ENCODE measurements around the gene MMADHC. TPM values are rescaled to one million over a fixed set of nuclear protein-coding genes. Genes with fewer than 3 reads are reported as not detected.

Gene MMADHC
- total and polyA plus RNA-seq, 9 of the 15 experiments (the other 6 are each of a cell fraction or from before 2014, with no cell fraction given), result 187 to 850 (median 271) TPM

DNA sequence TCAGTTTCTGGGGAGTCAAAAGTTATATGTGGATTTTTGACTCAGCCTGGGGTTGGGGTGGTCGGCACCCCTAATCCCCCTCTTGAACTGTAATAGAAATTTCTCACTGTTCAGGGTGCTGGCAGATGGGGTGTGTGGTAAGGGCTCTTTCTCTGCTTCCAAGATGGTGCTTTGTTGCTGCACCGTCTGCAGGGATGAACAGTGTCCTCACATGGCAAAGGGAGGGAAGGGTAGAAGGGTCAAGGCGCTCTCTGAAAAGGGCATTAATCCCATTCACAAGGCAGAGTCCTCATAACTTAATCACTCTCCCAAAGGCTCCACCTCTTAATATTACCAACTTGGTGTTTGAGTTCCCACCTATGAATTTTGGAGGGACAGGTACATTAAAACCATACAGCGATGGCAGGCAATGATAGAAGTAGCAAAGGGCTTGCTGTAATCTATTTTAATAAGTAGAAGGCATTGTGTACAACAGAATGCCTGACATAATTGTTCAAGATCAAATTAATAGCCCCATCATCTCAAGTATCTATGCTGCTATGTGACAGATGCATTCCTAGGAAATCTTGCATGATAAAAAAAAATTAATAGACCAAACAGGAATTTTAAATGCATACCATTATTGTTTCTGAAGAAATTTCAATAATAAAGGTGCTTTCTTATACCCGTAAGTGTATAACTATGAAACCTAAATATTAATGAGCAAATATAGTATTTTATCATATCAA is 28.1 kb downstream of the MMADHC start:
- H3K27ac ChIP-seq (ENCODE audit: extremely low read depth, low read depth, low read length), result no peak overlapping the region
- H3K4me1 ChIP-seq (replicated peaks in 1 of 2; ENCODE audit: control insufficient read depth in 2 of 2, insufficient read depth in 2 of 2, low read length in 2 of 2), result no peaks in the 10 kb centered on the region
- H2AFZ ChIP-seq (ENCODE audit: low read depth, low read length), result peak overlapping the region; percentile 26; the same call in 1 of the 2 replicates
- peak; percentile 33 for ATAC-seq
- BruUV-seq (replicated peaks), result no TSS peak
- DNase-seq (ENCODE audit: extremely low read depth in 1 of 4, low spot score in 3 of 4), result no peak
- no peaks in the 10 kb centered on the region for H3K9me3 ChIP-seq (replicated peaks; ENCODE audit: control insufficient read depth, insufficient read depth, low read depth, low read length)
- POLR2A ChIA-PET, result no interaction called here
- in situ Hi-C loops (cut with MboI), result loop anchor here (5.0 to 25.0 kb wide), 2 partner anchors 542 to 897 kb away; no protein-coding TSS in a partner anchor
- no peak for FAIRE-seq
- peaks cover 0 to 5% of the 10 kb centered on the region in 2 experiments; a peak in 1 of 5 replicates for H3K27me3 ChIP-seq (ENCODE audit: control insufficient read depth in 2 of 2, insufficient read depth in 2 of 2, low read length in 2 of 2)
- no peaks in the 10 kb centered on the region for H3K36me3 ChIP-seq (ENCODE audit: control insufficient read depth, insufficient read depth, low read length)
- CTCF ChIA-PET (ENCODE audit: low intra/inter-chr PET ratio), result interaction anchor here (0.7 kb wide), 1 partner anchor 835 kb away, joined by 3 read pairs; no protein-coding TSS in a partner anchor
- H3K9me1 ChIP-seq (ENCODE audit: control insufficient read depth, insufficient read depth, low read length), result no peaks in the 10 kb centered on the region
- 1% methylated on average over 5 of the region's 5 CpGs for whole genome bisulfite sequencing (ENCODE audit: insufficient coverage, low coverage, missing lambda C conversion rate)
- H3K4me3 ChIP-seq, result no peak overlapping the region
- no peaks in the 10 kb centered on the region for H4K20me1 ChIP-seq (replicated peaks; ENCODE audit: control insufficient read depth, insufficient read depth, low read length)
- no peak overlapping the region; the same call in 1 of the 2 replicates for H3K4me2 ChIP-seq (ENCODE audit: insufficient read depth, low read length)
- intact Hi-C loops (cut with micrococcal nuclease), result loop anchor here (10.0 kb wide), 3 partner anchors 245 to 915 kb away; partner anchors contain the start of gene EPC2
- no peaks in the 10 kb centered on the region for H3K79me2 ChIP-seq (ENCODE audit: control insufficient read depth, insufficient read depth, low read length)
- H3K9ac ChIP-seq (ENCODE audit: insufficient read depth in 1 of 2, low read depth in 2 of 2, low read length in 2 of 2), result no peak overlapping the region
- TF ChIP-seq RBFOX2 (IDR thresholded peaks at IDR 0.05; ENCODE audit: low read depth, low read length), result no peak
- no peak for TF ChIP-seq CBX8 (IDR thresholded peaks at IDR 0.05; ENCODE audit: borderline replicate concordance, extremely low read depth, low read depth, low read length, poor library complexity, severe bottlenecking)
- TF ChIP-seq DACH1 (IDR thresholded peaks at IDR 0.05; ENCODE audit: partially characterized antibody), result no peak
- TF ChIP-seq, protein P1, sequence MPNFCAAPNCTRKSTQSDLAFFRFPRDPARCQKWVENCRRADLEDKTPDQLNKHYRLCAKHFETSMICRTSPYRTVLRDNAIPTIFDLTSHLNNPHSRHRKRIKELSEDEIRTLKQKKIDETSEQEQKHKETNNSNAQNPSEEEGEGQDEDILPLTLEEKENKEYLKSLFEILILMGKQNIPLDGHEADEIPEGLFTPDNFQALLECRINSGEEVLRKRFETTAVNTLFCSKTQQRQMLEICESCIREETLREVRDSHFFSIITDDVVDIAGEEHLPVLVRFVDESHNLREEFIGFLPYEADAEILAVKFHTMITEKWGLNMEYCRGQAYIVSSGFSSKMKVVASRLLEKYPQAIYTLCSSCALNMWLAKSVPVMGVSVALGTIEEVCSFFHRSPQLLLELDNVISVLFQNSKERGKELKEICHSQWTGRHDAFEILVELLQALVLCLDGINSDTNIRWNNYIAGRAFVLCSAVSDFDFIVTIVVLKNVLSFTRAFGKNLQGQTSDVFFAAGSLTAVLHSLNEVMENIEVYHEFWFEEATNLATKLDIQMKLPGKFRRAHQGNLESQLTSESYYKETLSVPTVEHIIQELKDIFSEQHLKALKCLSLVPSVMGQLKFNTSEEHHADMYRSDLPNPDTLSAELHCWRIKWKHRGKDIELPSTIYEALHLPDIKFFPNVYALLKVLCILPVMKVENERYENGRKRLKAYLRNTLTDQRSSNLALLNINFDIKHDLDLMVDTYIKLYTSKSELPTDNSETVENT (CRISPR knock-in tag; IDR thresholded peaks at IDR 0.05), result no peak
- TF ChIP-seq, protein P2, sequence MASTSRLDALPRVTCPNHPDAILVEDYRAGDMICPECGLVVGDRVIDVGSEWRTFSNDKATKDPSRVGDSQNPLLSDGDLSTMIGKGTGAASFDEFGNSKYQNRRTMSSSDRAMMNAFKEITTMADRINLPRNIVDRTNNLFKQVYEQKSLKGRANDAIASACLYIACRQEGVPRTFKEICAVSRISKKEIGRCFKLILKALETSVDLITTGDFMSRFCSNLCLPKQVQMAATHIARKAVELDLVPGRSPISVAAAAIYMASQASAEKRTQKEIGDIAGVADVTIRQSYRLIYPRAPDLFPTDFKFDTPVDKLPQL (IDR thresholded peaks at IDR 0.05; ENCODE audit: extremely low read depth, insufficient read length), result no peak
- TF ChIP-seq NFE2L1 (tag; IDR thresholded peaks at IDR 0.05; ENCODE audit: borderline replicate concordance, low read depth), result no peak
- TF ChIP-seq, protein P3, sequence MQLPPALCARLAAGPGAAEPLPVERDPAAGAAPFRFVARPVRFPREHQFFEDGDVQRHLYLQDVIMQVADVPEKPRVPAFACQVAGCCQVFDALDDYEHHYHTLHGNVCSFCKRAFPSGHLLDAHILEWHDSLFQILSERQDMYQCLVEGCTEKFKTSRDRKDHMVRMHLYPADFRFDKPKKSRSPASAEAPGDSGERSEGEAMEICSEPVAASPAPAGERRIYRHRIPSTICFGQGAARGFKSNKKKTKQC (CRISPR knock-in tag; IDR thresholded peaks at IDR 0.05), result no peak
- TF ChIP-seq, protein P4, sequence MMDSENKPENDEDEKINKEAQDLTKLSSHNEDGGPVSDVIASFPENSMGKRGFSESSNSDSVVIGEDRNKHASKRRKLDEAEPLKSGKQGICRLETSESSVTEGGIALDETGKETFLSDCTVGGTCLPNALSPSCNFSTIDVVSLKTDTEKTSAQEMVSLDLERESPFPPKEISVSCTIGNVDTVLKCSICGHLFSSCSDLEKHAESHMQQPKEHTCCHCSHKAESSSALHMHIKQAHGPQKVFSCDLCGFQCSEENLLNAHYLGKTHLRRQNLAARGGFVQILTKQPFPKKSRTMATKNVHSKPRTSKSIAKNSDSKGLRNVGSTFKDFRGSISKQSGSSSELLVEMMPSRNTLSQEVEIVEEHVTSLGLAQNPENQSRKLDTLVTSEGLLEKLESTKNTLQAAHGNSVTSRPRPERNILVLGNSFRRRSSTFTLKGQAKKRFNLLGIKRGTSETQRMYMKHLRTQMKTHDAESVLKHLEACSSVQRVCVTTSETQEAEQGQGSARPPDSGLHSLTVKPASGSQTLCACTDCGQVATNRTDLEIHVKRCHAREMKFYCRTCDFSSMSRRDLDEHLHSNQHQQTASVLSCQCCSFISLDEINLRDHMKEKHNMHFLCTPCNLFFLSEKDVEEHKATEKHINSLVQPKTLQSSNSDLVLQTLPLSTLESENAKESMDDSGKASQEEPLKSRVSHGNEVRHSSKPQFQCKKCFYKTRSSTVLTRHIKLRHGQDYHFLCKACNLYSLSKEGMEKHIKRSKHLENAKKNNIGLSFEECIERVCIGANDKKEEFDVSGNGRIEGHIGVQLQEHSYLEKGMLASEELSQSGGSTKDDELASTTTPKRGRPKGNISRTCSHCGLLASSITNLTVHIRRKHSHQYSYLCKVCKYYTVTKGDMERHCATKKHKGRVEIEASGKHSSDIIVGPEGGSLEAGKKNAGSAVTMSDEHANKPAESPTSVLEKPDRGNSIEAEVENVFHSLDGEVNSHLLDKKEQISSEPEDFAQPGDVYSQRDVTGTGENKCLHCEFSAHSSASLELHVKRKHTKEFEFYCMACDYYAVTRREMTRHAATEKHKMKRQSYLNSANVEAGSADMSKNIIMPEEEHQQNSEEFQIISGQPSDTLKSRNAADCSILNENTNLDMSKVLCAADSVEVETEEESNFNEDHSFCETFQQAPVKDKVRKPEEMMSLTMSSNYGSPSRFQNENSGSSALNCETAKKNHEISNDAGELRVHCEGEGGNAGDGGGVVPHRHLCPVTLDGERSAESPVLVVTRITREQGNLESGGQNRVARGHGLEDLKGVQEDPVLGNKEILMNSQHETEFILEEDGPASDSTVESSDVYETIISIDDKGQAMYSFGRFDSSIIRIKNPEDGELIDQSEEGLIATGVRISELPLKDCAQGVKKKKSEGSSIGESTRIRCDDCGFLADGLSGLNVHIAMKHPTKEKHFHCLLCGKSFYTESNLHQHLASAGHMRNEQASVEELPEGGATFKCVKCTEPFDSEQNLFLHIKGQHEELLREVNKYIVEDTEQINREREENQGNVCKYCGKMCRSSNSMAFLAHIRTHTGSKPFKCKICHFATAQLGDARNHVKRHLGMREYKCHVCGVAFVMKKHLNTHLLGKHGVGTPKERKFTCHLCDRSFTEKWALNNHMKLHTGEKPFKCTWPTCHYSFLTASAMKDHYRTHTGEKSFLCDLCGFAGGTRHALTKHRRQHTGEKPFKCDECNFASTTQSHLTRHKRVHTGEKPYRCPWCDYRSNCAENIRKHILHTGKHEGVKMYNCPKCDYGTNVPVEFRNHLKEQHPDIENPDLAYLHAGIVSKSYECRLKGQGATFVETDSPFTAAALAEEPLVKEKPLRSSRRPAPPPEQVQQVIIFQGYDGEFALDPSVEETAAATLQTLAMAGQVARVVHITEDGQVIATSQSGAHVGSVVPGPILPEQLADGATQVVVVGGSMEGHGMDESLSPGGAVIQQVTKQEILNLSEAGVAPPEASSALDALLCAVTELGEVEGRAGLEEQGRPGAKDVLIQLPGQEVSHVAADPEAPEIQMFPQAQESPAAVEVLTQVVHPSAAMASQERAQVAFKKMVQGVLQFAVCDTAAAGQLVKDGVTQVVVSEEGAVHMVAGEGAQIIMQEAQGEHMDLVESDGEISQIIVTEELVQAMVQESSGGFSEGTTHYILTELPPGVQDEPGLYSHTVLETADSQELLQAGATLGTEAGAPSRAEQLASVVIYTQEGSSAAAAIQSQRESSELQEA (IDR thresholded peaks at IDR 0.05; ENCODE audit: low read depth), result no peak

All from K562 (cell line).